GM23248 (cell line): ENCODE data around the gene PRMT1.

Experiments used
- EZH2 ChIP-seq: fragments of 200-600 bp; sonication (generic); IDR thresholded peaks from 2 replicates; pipeline ENCODE4 v1.6.1; 2018; ENCODE audit warnings: antibody characterized with exemption, mild to moderate bottlenecking; ENCODE audit not compliant: insufficient read depth, poor library complexity, severe bottlenecking
- EZH2phosphoT487 ChIP-seq: fragments of 200-600 bp; sonication (generic); IDR thresholded peaks from 2 replicates; pipeline ENCODE4 v1.6.1; 2018; ENCODE audit warnings: antibody characterized with exemption, moderate library complexity, mild to moderate bottlenecking, low read depth; ENCODE audit not compliant: insufficient read depth

- no peak for TF ChIP-seq EZH2
- TF ChIP-seq EZH2phosphoT487: no peak
Observed at GRCh38 chr19:49629659-49630058, 47.4 kb upstream of the PRMT1 start.
